Mucosa of rectum (tissue), 2 donors: ENCODE data around the gene GLIS2.

Experiments
- H3K27ac ChIP-seq, 2 donors: one replicate each; pipeline ENCODE4 v1.7.0; 2013; ENCODE audit warnings: inconsistent platforms in 2 of 2, low read depth in 2 of 2, low read length in 2 of 2
- H3K27me3 ChIP-seq, 2 donors: one replicate each; pipeline ENCODE4 v1.7.0; 2013; ENCODE audit warnings: low read length in 2 of 2; ENCODE audit not compliant: control insufficient read depth in 2 of 2, insufficient read depth in 2 of 2
- H3K36me3 ChIP-seq, 2 donors: one replicate each; pipeline ENCODE4 v1.7.0; 2013; ENCODE audit warnings: low read length in 2 of 2; ENCODE audit not compliant: control insufficient read depth in 2 of 2, insufficient read depth in 2 of 2
- H3K4me1 ChIP-seq, 2 donors: one replicate each; pipeline ENCODE4 v1.7.0; 2013; ENCODE audit warnings: low read length in 2 of 2, mild to moderate bottlenecking in 1 of 2; ENCODE audit not compliant: control insufficient read depth in 2 of 2, insufficient read depth in 2 of 2
- H3K4me3 ChIP-seq, 2 donors: one replicate each; pipeline ENCODE4 v1.7.0; 2013; ENCODE audit warnings: low read length in 2 of 2
- H3K9ac ChIP-seq, 2 donors: one replicate each; pipeline ENCODE4 v1.7.0; 2013; ENCODE audit warnings: low read length in 2 of 2, low read depth in 1 of 2, mild to moderate bottlenecking in 1 of 2
- H3K9me3 ChIP-seq, 2 donors: one replicate each; pipeline ENCODE4 v1.7.0; 2013; ENCODE audit warnings: low read length in 2 of 2; ENCODE audit not compliant: control insufficient read depth in 2 of 2
- donor health status: healthy.
- donor health status: Normal muscosa, but diverticular disease.

The GLIS2 gene

GRCh38 chr16:4376126-4376892, 60.4 kb downstream of the GLIS2 start:
- Histone ChIP-seq H3K4me1 (peaks cover 15 to 17% of the 10 kb centered on the region in 2 donors), H3K27ac (peak overlapping the region; percentile 45 to 48), H3K9ac (peak overlapping the region in 1 of 2 donors; percentile 33), H3K36me3 (peaks cover 0 to 9% of the 10 kb centered on the region in 2 donors), H3K4me3 (no peak overlapping the region), H3K27me3 (no peaks in the 10 kb centered on the region), H3K9me3 (no peaks in the 10 kb centered on the region)

- no peak overlapping the region for H3K9ac ChIP-seq
- peaks cover 15% of the 10 kb centered on the region in 2 donors for H3K4me1 ChIP-seq
- H3K9me3 ChIP-seq = no peaks in the 10 kb centered on the region
- peak overlapping the region in 1 of 2 donors; percentile 16 for H3K27ac ChIP-seq
- no peak overlapping the region for H3K4me3 ChIP-seq
- H3K27me3 ChIP-seq = no peaks in the 10 kb centered on the region
- H3K36me3 ChIP-seq = peaks cover under 1 to 9% of the 10 kb centered on the region in 2 donors
These were observed 61.2 kb downstream of the GLIS2 start for GRCh38 chr16:4376893-4377572.

GRCh38 chr16:4377573-4378154, 61.8 kb downstream of the GLIS2 start:
- Histone ChIP-seq H3K4me1 (peaks cover 9 to 10% of the 10 kb centered on the region in 2 donors), H3K36me3 (peaks cover 4 to 9% of the 10 kb centered on the region in 2 donors), H3K4me3 (no peak overlapping the region), H3K9me3 (no peaks in the 10 kb centered on the region), H3K27ac (peak overlapping the region in 1 of 2 donors; percentile 42), H3K27me3 (no peaks in the 10 kb centered on the region), H3K9ac (no peak overlapping the region)

DNA sequence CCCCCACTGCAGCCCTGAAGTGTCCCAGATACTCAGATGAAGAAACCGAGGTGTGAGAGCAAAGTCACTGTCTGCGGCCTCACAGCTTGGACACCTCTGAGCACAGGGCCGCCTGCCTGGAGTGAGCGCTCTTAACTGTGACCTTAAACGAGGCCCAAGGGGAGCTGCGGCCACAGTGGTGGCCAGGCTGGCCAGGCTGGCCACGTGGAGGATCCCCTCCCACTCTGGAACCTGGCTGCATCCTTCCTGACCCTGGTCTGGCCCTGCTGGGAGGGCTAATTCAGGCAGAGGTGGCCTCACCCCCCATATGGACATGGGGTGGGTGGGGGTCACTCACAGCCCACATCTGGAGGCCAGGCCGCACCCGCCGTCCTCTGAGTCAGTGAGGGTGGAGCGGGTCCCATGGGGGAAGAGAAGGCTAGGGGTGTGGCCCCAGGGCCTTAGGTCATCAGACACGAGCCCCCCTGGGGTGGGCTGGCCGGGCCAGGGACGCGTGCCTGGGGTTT, 62.3 kb downstream of the GLIS2 start:
- H3K9ac ChIP-seq = no peak overlapping the region
- peaks cover 6 to 8% of the 10 kb centered on the region in 2 donors for H3K4me1 ChIP-seq
- peak overlapping the region in 1 of 2 donors; percentile 42 for H3K27ac ChIP-seq
- H3K36me3 ChIP-seq = peaks cover 4 to 11% of the 10 kb centered on the region in 2 donors
- H3K4me3 ChIP-seq = no peak overlapping the region
- H3K9me3 ChIP-seq = no peaks in the 10 kb centered on the region
- no peaks in the 10 kb centered on the region for H3K27me3 ChIP-seq

DNA sequence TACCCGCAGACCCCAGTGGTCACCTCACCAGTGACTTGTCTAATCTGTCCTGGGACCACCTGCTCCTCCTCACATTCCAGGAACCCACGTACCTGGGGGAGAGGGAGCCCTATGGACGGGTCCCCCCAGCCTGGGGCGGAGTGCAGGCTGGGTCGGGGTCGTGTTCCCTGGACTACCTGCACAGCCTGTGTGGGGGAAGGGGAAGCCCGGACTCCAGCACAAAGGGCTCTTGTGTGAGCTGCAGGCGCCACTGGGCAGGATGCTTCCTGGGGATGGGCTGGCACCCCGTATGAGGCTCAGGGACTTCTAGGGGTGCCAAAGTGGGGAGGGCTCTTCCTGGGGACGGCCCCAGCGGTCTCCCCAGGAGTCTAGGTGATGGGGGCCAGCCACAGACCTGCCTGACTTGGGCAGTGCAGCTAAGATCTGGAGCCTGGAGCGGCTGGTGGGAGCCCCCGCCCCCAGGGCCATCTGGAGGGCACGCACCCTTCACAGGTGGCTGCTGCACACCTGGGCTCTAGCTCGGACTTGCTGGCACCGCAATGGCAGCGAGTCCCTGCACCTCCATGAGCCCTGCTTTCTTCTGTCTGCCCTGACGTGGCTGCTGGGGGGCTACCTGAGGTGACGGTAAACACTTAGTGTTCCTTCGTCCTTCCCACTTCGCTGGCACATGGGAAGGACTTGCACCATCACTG, 63.3 kb downstream of the GLIS2 start:
- no peaks in the 10 kb centered on the region for H3K9me3 ChIP-seq
- H3K4me1 ChIP-seq = peaks cover 4 to 8% of the 10 kb centered on the region in 2 donors
- H3K27me3 ChIP-seq = no peaks in the 10 kb centered on the region
- no peak overlapping the region for H3K27ac ChIP-seq
- H3K36me3 ChIP-seq = peaks cover 5 to 11% of the 10 kb centered on the region in 2 donors
- H3K4me3 ChIP-seq = no peak overlapping the region
- H3K9ac ChIP-seq = no peak overlapping the region

DNA sequence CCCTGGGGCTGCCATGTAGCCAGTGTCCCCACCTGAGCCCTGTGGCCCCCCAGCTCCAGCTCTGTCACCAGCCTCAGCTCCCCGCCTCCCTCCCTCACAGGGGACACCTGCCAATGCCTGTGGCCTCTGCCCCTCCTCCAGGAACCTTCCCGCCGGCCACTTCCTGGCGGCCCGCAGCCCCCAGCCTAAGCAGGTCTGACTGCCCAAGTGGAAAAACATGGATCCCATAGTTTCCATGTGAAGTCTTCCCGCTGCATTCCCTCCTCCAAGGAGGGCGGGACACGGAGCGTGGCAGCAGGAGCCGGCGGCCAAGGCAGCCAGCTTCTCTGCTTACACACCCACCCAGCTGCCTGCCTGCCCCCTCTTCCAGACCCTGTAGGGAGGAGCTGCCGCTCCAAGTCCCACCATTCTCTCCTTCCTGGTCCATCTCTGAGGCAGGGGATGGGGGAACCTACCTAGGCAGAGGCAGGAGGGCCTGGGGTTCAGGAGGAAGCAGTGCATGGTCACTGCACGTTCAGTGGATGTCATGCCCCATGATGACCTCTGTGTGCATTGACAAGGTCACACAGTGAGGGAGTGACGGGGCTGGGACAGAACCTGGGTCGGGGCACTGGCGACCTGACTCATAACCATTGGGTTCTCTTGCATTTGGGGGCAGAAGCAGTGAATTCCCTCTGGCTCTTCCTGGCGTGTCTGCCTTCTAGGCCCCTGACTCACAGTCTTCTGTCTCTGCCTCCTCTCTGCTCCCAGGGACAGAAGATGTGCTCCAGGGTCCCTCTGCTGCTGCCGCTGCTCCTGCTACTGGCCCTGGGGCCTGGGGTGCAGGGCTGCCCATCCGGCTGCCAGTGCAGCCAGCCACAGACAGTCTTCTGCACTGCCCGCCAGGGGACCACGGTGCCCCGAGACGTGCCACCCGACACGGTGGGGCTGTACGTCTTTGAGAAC, 64.5 kb downstream of the GLIS2 start:
- H3K27ac ChIP-seq = no peak overlapping the region
- H3K9me3 ChIP-seq = no peaks in the 10 kb centered on the region
- peaks cover 8 to 16% of the 10 kb centered on the region in 2 donors for H3K36me3 ChIP-seq
- H3K4me3 ChIP-seq = no peak overlapping the region
- H3K27me3 ChIP-seq = no peaks in the 10 kb centered on the region
- peaks cover 0 to 8% of the 10 kb centered on the region in 2 donors for H3K4me1 ChIP-seq
- no peak overlapping the region for H3K9ac ChIP-seq

DNA sequence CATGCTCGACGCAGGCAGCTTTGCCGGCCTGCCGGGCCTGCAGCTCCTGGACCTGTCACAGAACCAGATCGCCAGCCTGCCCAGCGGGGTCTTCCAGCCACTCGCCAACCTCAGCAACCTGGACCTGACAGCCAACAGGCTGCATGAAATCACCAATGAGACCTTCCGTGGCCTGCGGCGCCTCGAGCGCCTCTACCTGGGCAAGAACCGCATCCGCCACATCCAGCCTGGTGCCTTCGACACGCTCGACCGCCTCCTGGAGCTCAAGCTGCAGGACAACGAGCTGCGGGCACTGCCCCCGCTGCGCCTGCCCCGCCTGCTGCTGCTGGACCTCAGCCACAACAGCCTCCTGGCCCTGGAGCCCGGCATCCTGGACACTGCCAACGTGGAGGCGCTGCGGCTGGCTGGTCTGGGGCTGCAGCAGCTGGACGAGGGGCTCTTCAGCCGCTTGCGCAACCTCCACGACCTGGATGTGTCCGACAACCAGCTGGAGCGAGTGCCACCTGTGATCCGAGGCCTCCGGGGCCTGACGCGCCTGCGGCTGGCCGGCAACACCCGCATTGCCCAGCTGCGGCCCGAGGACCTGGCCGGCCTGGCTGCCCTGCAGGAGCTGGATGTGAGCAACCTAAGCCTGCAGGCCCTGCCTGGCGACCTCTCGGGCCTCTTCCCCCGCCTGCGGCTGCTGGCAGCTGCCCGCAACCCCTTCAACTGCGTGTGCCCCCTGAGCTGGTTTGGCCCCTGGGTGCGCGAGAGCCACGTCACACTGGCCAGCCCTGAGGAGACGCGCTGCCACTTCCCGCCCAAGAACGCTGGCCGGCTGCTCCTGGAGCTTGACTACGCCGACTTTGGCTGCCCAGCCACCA, 65.4 kb downstream of the GLIS2 start:
- H3K4me1 ChIP-seq = peaks cover 0 to 8% of the 10 kb centered on the region in 2 donors
- H3K9ac ChIP-seq = no peak overlapping the region
- no peaks in the 10 kb centered on the region for H3K27me3 ChIP-seq
- H3K4me3 ChIP-seq = no peak overlapping the region
- H3K36me3 ChIP-seq = peaks cover 12 to 17% of the 10 kb centered on the region in 2 donors
- no peaks in the 10 kb centered on the region for H3K9me3 ChIP-seq
- H3K27ac ChIP-seq = no peak overlapping the region

DNA sequence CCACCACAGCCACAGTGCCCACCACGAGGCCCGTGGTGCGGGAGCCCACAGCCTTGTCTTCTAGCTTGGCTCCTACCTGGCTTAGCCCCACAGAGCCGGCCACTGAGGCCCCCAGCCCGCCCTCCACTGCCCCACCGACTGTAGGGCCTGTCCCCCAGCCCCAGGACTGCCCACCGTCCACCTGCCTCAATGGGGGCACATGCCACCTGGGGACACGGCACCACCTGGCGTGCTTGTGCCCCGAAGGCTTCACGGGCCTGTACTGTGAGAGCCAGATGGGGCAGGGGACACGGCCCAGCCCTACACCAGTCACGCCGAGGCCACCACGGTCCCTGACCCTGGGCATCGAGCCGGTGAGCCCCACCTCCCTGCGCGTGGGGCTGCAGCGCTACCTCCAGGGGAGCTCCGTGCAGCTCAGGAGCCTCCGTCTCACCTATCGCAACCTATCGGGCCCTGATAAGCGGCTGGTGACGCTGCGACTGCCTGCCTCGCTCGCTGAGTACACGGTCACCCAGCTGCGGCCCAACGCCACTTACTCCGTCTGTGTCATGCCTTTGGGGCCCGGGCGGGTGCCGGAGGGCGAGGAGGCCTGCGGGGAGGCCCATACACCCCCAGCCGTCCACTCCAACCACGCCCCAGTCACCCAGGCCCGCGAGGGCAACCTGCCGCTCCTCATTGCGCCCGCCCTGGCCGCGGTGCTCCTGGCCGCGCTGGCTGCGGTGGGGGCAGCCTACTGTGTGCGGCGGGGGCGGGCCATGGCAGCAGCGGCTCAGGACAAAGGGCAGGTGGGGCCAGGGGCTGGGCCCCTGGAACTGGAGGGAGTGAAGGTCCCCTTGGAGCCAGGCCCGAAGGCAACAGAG, 66.3 kb downstream of the GLIS2 start:
- Histone ChIP-seq H3K9ac (no peak overlapping the region), H3K27me3 (no peaks in the 10 kb centered on the region), H3K36me3 (peaks cover 12 to 21% of the 10 kb centered on the region in 2 donors), H3K4me1 (peaks cover 0 to 8% of the 10 kb centered on the region in 2 donors), H3K27ac (no peak overlapping the region), H3K9me3 (no peaks in the 10 kb centered on the region), H3K4me3 (no peak overlapping the region)
